ENCODE results near the gene ATP4B.

GRCh38 chr13:113670541-113670940 is 12.5 kb upstream of the ATP4B start:
- no peak for TF ChIP-seq EP300 (IDR thresholded peaks at IDR 0.05; ENCODE audit: borderline replicate concordance in 1 of 2, low read depth in 2 of 2, low read length in 2 of 2)
- TF ChIP-seq BRCA1 (IDR thresholded peaks at IDR 0.05; ENCODE audit: low read depth, low read length): no peak
- no peak for TF ChIP-seq POLR2AphosphoS5 (IDR thresholded peaks at IDR 0.05; ENCODE audit: low read depth, low read length)
- no peak for TF ChIP-seq ATF3 (IDR thresholded peaks at IDR 0.05; ENCODE audit: insufficient read depth, low read depth, low read length)
- no peak for TF ChIP-seq MAFK (IDR thresholded peaks at IDR 0.05; ENCODE audit: low read depth, low read length)
- no peak for TF ChIP-seq MAX (IDR thresholded peaks at IDR 0.05)
- TF ChIP-seq GTF2F1 (IDR thresholded peaks at IDR 0.05; ENCODE audit: borderline replicate concordance, low read depth, low read length): no peak
- TF ChIP-seq EGR1 (IDR thresholded peaks at IDR 0.05; ENCODE audit: borderline replicate concordance, low read depth, low read length): no peak
- no peak for TF ChIP-seq CTCF (IDR thresholded peaks at IDR 0.05; ENCODE audit: control extremely low read depth in 1 of 3, insufficient read depth in 1 of 3, low read depth in 1 of 3, low read length in 3 of 3)
- TF ChIP-seq JUN (IDR thresholded peaks at IDR 0.05; ENCODE audit: low read depth, low read length): no peak
- no peak for TF ChIP-seq PHF8 (conservative IDR thresholded peaks at IDR 0.05; ENCODE audit: low read depth, low read length)
- no peak for TF ChIP-seq RFX5 (IDR thresholded peaks at IDR 0.05; ENCODE audit: borderline replicate concordance, low read depth, low read length)
- TF ChIP-seq POLR2A (IDR thresholded peaks at IDR 0.05; ENCODE audit: control extremely low read depth in 1 of 2, low read depth in 2 of 2, low read length in 2 of 2): no peak
- TF ChIP-seq ZNF274 (IDR thresholded peaks at IDR 0.05; ENCODE audit: borderline replicate concordance, extremely low read depth, low read length): no peak

Data from H1 (cell line).